GM10847 (cell line): ENCODE data around the gene CNTNAP5.

Experiments
- POLR2A ChIP-seq: IDR thresholded peaks from 2 replicates; pipeline ENCODE4 v1.6.1; 2011; ENCODE audit not compliant: insufficient read length; ENCODE audit errors: extremely low read depth

CNTNAP5 gene

GRCh38 chr2:124025171-124025580 lies at the start of gene CNTNAP5:
Gene CNTNAP5 (plus strand): TSS chr2:124025287. CDS start chr2:124025651, 364 bp downstream.
- TF ChIP-seq POLR2A, result no peak

- no peak for TF ChIP-seq POLR2A
Measured at GRCh38 chr2:123976054-123976648, 48.9 kb upstream of the CNTNAP5 start.

GRCh38 chr2:123993728-123994323 lies 31.3 kb upstream of the CNTNAP5 start:
- TF ChIP-seq POLR2A, result no peak

- no peak for TF ChIP-seq POLR2A
Measured at GRCh38 chr2:123999681-124000080, 25.4 kb upstream of the CNTNAP5 start.

GRCh38 chr2:124001696-124002430 lies 23.2 kb upstream of the CNTNAP5 start:
- no peak for TF ChIP-seq POLR2A

GRCh38 chr2:124018890-124019289 lies 6.2 kb upstream of the CNTNAP5 start:
- TF ChIP-seq POLR2A, result no peak

GRCh38 chr2:124024561-124025170 lies 421 bp upstream of the CNTNAP5 start:
- no peak for TF ChIP-seq POLR2A

GRCh38 chr2:124025891-124026434 lies 876 bp downstream of the CNTNAP5 start:
- TF ChIP-seq POLR2A, result no peak

- TF ChIP-seq POLR2A, result no peak
Measured at GRCh38 chr2:124026503-124026902, 1.4 kb downstream of the CNTNAP5 start.

GRCh38 chr2:124027182-124027581 lies 2.1 kb downstream of the CNTNAP5 start:
- no peak for TF ChIP-seq POLR2A

- no peak for TF ChIP-seq POLR2A
Measured at GRCh38 chr2:124032799-124033198, 7.7 kb downstream of the CNTNAP5 start.

GRCh38 chr2:124034265-124034664 lies 9.2 kb downstream of the CNTNAP5 start:
- no peak for TF ChIP-seq POLR2A

- TF ChIP-seq POLR2A, result no peak
Measured at GRCh38 chr2:124035001-124035400, 9.9 kb downstream of the CNTNAP5 start.

GRCh38 chr2:124039032-124039431 lies 13.9 kb downstream of the CNTNAP5 start:
- TF ChIP-seq POLR2A, result no peak

- no peak for TF ChIP-seq POLR2A
Measured at GRCh38 chr2:124039762-124040291, 14.7 kb downstream of the CNTNAP5 start.
